Occipital lobe (tissue), 2 donors: ENCODE measurements around the gene TFCP2L1. TPM values are rescaled to one million over a fixed set of nuclear protein-coding genes. Genes with fewer than 3 reads are reported as not detected.
"Not testable (repeated sequence)": the region's sequence is repeated elsewhere in the genome, so short reads cannot be mapped to it uniquely, and the experiment has no call there.

Experiments used
- DNase-seq: peaks from one replicate; lab custom pipeline; 2025; lab: John Stamatoyannopoulos, UW
- total RNA-seq: library from RNA; depleted of rRNA; stranded (reverse); fragments of >200 nt; gene quantifications from one replicate; pipeline ENCODE4 v1.2.3, GENCODE V29; 2014

Gene TFCP2L1
- total RNA-seq, 1 donor from 2014 or later: 0.47 TPM

DNA sequence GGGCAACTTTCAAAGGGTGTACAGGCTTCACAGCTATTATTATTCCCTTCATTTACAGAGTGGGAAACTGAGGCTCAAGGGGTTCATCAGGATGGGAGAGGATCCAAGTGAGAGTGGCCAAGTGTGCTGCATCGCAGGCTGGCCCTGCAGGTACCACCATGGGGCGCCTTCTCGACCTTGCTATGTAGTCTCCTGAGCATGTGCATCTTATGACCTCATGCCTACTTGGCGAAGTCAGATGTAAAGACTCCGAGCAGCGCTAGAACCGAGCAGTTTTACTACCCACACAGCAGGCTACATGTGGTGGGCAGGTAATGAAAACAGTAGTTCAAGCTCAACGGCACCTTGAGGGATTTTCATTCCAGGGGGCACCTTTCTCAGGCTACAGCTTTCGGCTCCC is 42.0 kb downstream of the TFCP2L1 start:
- no peak for DNase-seq

DNA sequence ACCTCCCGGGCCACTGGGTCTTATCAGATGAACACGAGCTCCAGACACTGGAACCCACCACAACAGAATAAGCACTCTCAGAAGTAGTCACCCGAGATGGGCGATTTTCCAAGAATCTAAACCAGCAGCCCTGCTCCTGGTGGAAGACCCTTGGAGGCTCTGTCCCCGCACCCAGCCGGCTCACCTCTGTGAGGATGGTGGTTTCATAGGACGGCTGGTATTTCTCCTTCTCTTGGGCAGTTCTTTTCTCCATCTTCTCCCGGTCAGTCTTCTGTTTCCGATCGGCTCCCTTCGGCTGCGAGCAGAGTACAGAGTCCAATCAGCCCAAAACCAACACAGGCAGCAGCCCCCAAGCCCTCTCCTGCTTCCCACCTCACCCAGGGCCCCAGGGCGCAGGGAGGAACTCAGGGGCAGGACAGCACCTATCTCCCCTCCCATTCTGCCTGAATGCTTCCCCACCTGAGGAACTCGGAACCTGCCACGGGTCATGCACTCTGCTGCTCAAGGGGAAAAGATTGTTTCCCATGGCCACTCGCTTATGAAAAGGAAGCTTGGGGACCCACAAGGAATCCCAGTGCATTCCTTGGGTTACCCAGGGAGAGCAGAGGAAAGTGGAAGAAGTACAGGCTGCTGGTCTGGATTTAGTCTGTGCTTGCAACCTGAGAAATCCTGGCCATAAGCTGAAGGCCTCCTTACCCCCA is 42.7 kb downstream of the TFCP2L1 start:
- DNase-seq: no peak

DNA sequence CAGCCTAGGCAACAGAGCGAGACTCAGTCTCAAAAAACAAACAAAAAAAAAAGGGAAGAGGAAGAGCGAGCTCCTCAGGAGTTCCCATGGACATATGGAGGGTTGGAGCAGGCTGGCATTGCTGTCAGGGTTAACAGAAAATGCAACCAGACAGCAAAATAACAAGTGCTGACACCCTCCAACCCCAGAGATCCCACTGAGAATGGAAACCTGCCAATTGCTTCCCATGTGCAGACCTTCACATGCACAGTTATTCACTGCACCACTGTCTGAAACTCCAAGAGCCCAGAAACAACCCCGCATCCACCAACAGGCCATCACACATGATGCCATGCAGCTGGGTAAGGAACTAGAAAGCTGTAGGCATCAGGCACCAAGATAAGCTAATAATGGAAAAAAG is 43.5 kb downstream of the TFCP2L1 start:
- no peak for DNase-seq

DNA sequence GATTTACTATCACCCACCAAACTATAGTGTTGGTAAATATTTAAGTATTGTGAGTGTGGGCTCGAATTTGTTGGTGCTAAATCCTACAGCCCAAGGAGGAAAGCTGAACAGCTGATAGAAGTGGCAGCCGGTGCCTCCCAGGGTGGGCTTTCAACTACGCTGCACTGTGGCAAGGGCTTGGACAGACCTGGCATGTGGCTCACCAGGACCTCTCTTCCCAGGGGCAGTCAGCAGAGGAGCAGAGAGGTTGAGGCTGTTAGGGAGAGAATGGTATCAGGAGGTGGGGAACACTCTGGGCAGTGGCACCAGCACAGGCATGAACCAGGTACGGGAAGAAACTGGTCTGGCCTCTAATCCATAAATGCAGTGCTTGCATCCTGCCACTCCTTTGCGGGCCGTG is 44.6 kb downstream of the TFCP2L1 start:
- DNase-seq: no peak

DNA sequence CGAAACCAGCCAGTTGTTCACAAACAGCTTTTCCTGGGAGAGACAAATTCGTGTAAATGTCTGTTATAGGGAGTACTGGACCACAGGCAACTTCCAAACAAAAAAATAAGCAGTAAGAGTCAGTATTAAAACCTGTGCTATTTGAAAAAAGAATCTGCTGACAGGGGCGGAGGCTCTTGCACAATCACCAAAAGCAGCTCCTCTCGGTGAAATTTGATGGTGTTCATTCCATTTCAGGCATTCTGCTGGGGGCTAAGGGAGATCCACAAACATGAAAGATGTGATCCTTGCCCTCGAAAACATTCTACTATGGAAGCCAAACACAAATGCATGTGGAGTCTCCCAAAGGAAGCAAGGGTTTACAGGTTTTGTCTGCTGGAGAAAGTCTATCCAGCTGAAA is 45.0 kb downstream of the TFCP2L1 start:
- DNase-seq: no peak

DNA sequence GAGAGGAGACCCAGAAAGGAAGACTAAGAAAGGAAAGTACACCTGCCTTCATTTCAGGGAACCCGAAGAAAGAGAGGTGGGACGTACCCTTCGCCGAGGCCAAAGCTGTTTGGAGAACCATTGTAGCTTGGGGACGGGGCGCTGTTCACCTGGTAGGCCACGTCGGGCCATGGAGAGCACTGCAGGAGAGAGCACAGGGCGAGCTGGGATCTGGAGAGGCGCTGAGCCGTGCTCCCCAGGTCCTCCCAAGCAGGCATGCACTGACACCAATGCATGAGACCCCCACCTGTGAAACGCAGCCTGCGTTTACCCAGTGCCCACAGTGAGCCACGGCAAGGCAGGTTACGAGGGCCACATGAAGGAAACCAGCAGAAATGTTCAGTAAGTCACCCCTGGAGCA is 45.5 kb downstream of the TFCP2L1 start:
- DNase-seq: no peak

DNA sequence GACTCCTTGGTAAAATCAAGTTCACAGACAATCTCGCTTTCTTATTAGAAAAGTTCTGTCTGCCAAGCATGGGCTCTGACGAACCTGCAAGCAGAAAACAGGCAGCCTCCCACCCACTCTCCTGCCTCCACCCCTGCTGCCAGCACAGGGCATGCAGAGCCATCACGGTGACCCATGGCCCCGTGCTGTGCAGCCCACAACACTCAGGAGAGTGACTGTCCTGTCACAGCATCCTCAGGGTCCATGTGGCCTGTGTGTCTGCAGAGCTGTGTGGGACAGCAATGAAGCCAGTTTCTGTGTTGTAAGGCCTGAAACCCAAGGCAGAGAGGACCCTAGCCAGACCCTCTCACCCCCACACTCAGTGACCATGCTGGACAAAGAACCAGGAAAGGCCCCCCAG is 46.2 kb downstream of the TFCP2L1 start:
- no peak for DNase-seq

DNA sequence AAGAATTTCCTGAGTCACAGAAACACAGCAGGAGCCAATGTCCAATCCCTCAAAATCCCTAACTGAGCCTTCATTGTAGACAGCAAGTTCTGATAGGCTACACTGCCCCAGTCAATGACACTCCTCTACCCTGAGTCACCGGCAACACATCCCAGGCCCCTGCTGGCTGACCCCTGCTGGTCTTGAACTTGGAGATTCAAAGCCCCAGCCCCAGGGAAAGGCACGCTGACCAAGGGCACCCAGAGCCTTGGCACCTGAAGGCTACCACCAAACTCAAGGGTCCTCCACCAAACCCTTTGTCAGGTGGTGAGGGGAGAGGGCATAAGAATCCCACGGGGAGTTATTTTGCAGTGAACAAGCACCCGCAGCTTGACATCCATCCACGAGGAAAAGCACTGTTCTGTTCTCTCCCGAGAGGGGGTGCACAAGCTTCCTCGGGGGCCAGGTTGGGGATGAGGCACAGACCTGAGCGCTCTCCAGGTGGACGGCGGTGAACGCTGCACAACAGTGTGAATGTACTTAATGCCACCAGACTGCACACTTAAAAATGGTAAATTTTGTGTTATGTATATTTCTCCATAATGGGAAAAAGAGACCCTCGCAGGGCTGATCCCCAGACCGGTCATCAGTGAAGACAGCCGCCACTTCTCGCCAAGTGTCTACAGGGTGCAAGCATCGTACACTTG is 46.9 kb downstream of the TFCP2L1 start:
- DNase-seq: no peak

DNA sequence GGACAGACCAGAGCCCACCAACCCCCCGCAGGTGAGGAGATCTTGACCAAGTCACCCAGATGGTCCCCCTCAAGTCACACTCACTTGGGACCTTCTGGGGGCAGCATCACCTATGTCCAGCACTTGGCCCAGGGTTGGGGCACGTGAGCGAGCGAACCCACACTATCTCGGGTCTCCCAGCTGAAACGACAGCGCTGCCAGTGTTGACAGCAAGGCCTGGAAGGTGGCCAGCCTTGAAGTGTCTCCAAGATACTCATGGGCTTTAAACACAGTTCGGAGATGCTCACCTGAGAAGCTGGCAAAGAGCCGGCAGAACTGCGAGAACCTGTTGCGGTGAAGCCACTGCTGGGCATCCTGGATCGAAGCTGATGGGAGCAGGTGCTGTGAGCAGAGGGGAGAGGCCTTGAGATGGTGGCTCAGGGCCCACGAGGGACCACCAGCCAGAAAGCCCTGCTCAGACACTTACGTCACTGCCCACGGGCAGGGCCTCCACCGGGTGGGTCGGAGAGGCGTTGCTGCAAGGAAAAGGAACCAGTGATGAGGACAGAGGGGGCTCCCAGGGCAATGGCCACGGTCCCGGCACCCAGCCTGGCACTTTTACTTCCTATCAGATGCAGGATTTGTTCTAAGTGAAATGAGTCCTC is 47.5 kb downstream of the TFCP2L1 start:
- DNase-seq: no peak

DNA sequence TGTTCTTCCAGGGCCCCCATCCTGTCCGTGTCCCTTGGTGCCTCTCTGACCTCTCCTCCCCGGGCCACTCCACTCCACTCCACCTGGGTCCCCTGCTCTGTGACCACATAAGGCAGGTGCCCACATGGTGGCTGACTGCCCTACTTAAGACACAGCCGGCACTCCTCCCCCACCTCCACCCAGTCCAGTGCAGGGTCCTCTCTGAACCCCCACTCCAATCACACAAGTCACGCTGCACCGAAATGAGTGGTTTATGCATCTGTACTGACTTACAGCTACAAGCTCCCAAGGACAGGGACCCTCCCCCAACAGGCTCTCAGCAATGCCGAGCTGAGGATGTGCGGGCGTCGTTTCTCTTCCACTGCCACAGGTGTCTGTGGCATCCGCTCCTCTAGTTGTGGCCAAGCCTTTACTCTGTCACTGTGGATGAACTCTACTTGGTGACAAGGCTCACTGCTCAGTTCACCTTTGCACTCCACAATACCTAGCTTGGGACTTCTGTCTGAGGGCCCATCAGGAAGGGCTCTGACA is 48.3 kb downstream of the TFCP2L1 start:
- DNase-seq: no peak

DNA sequence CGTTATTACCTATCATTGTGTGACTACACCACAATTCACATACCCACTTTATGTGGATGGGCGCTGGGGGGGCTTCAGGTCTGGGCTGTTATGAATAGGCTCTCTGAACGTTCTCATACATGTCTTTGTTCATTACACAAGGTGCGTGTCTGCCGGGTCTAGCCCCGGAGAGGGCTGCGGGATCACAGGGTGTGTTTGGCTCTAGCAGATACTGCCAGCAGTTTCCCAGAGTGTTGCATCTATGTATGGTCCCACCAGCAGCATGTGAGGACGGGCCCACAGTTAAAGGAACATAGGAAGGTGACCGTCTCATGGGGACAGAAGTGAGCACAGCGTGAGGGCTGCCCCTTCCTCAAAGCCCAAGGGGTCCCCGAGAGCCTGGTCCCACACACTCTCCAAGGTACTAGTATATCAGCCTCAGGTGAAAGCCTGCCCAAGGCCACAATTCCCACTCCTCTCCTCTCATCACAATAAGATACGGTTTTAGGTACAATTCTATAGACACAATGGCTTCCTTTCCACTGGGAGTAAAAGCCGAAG is 48.8 kb downstream of the TFCP2L1 start:
- DNase-seq: no peak

DNA sequence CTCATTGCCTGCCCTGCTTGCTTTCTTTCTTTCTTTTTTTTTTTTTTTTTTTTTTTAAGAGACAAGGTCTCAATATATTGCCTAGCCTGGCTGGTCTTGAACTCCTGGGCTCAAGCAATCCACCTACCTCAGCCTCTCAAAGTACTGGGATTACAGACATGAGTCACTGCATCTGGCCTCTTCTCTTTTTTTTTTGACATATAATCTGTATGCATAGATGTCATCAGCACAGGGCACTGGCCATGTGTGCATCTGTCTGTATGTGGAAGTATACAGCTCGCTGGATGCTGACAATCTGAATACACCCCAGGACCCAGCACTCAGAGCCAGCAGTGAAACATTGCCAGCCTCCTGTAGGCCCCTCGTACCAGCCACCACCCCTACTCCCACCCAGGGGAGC is 49.5 kb downstream of the TFCP2L1 start:
- no peak for DNase-seq

DNA sequence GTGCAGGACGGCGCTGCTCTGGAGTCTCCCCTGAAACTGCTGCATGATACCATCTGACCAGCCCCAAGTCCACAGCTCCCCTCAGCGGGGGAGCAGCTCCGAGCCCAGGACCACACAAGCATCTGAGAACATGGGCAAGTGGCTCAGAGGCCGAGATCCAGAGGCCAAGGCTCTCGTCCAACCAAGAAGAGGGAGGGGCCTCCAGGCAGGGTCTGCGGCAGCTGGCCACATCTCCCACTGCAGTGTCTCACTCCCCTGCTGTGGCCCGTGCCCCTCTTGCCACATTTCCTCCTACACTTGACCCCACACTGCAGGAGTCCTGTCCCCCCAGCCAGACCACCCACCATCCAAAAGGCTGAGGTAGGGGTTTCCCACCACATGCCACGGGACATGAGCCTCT is 50.2 kb downstream of the TFCP2L1 start:
- no peak for DNase-seq

DNA sequence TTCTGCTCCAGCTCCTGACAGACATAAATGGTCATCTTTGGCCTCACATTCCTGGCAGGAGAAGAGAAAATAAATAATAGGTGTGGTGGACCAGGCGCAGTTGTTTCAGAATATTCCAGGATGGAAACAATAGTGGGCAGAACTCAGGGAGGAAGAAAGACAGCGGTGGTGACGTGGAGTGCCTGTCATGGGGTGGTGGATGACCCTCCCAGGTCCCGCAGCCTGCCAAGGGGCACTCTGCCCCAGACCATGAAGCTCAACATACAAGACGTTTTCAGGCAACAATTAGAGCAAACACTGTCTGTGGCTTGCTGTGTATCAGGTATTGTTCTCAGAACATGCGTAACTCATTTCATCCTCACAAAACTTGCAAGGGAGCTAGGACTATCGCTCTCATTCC is 50.9 kb downstream of the TFCP2L1 start:
- no peak for DNase-seq

DNA sequence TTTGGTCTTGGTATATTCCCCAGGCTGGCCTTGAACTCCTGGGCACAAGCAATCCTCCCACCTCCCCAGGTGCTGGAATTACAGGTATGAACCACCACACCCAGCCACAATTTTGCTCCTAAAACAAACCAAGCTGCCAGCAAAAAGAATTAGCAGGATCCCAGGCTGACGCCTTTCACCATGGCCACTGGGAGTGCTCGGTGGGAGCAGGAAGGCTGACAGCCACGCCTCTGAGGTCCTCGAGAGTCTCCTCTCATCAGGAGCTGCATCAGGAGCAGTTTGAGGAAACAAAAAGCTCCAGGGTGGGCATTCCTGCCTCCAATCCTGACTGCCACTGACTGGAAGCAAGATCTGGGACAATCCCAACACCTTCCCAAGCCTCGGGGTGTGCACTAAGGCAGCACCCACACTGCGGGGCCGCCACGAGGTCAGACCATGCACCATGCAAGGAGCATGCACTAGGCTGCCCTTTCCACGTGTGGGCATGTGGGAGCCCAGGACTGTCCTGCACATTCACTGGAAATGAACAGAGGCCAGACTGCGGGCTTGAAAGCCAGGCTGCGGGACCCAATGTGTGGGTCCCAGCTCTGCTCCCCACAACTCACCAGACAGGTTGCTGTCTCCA is 51.4 kb downstream of the TFCP2L1 start:
- no peak for DNase-seq

DNA sequence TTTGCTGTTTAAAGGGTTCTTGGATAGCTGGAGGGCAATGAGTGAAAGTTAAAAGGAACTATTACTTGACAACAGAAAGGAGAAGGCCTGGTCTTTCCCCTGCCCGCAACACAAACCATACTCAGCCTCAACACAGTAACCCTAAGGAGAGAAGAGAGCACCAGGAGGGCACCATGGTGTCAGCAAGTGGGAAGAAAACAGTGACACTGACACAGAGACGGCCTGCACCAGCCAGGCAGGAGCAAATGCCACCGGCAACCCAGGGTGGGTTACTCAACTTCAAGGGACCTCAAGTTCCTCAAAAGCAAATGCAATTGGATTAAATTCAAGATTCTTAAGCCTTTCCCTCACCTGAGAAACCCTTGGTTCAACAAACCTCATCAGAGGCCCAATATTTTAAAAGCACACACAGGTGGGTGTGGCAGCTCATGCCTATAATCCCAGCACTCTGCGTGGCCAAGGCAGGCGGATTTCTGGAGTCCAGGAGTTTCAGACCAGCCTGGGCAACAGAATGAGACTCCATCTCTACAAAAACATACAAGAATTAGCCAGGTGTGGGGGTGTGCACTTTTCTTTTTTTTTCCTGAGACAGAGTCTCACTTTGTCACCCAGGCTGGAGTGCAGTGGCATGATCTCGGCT is 52.3 kb downstream of the TFCP2L1 start:
- no peak for DNase-seq

DNA sequence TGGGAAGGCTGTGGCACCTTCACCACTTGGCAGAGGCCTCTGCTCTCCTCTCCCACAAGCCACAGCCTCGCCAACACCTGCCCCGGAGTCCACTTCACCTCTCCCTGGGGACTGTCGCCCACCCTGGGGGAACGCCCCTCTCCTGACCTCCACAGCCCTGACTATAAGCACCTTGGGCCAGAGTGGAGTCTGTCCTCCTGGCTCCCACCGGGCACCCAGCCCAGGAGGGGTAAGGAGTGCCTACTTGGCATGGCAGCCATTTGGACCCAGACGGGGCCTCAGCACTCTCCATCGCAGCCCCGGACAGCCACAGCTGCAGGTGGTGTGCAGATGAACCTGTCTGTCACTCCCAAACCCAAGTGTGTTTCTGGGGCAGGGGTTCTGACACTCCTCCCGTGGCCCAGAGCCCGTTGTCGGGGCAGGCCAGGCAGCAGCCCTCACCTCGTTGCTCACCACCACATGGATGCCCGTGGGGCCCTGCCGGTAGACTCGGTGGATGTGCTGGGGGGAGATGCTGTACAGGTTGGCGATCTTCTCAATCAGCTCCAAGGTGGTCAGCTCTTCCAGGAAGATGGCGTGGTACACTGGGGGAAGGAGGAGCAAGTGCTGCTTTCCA is 53.5 kb downstream of the TFCP2L1 start:
- no peak for DNase-seq

DNA sequence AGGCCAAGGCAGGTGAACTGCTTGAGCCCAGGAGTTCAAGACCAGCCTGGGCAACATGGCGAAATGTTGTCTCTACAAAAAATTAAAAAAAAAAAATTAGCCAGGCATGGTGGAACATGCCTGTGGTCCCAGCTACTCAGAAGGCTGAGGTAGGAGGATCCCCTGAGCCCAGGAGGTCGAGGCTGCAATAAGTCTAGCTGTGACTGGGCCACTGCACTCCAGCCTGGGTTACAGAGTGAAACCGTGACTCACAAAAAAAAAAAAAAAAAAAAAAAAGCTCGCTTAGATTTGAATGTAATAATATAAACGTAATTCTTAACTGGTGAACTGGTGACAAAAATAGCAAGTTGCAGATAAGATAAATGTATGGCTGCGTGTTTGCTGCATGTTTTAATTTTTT is 56.5 kb downstream of the TFCP2L1 start:
- no peak for DNase-seq

DNA sequence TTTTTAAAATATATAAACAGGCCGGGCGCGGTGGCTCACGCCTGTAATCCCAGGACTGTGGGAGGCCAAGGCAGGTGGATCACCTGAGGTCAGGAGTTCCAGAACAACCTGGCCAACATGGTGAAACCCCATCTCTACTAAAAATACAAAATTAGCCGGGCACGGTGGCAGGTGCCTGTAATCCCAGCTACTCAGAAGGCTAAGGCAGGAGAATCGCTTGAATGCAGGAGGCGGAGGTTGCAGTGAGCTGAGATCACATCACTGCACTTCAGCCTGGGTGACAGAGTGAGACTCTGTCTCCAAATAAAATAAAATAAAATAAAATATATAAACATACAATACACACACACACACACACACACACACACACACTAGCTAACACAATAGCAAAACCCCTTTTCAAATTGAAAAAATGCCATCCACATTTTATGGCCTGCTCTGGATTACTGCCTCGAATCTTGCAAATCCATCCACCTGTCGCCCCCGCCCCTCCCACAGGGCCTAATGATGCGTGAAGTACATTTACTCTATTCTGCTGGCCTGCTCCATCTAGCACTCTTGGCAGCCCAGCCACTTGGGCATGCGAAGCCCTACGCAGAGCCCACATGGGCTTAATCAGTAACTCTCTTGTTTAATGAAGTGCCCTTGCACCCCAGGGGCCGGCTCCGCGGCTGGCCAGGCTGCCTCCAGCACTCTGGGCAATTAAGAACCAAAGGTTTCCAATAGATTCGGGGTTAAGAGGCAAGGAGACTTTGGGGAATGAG is 57.4 kb downstream of the TFCP2L1 start:
- not testable (repeated sequence) for DNase-seq

DNA sequence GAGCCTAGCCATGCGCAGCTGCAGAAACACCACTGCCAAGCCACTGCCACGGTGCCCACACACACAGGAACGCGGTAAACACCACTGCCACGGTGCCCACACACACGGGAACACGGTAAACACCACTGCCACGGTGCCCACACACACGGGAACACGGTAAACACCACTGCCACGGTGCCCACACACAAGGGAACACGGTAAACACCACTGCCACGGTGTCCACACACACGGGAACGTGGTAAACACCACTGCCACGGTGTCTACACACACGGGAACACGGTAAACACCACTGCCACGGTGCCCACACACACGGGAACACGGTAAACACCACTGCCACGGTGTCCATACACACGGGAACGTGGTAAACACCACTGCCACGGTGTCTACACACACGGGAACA is 59.3 kb downstream of the TFCP2L1 start:
- DNase-seq: not testable (repeated sequence)
